Hematopoietic multipotent progenitor cell treated with erythropoietin and hydrocortisone succinate and interleukin-3 and kit ligand, for 8 days (in vitro differentiated cells): ENCODE results near the gene TMEM35B.
"Not testable (repeated sequence)": the region's sequence is repeated elsewhere in the genome, so short reads cannot be mapped to it uniquely, and the experiment has no call there.

Experiments
- DNase-seq: peaks from one replicate; pipeline ENCODE4 v3.0.0-alpha.2; 2015

The TMEM35B gene

DNA sequence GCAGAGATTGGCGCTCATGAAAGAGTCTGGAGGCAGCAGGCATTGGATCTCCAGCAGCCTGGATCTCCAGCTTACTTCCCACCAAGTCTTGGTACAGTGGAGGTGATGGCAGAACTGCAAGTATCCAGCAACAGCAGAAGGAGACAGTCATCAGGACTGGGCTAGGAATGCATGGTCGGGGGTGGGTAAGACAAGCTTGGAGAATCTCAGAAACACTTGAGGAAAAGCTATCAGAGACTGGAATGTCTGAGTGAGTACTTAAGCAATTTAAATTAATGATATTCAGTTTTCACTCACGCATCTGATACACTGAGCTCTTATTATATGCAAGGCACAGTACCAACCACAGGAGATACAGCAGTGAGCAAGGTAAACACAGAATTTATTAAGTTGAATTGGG is 9.8 kb downstream of the TMEM35B start:
- no peak for DNase-seq

- DNase-seq: no peak
Observed at GRCh38 chr1:34974626-34975025, 10.5 kb downstream of the TMEM35B start.

DNA sequence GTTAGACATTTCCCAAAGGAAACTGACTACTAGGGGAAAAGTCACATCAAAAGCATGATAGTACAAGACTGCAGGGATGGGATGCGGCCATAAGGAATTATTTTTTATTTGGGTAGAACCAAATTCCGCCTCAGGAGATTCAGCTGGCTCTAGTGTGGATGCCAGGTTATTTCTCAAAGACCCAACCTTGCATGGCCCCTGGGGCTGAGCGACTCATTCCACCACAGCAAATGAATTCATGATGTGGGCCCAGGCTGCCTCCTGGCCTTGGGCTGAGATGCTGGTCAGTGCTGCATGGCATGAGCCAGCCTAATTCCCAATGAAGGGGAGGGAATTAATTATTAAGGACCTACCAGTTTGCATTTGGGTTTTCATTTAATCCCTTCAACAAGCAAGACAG is 11.8 kb downstream of the TMEM35B start:
- DNase-seq: no peak

- no peak for DNase-seq
Observed at GRCh38 chr1:34970829-34971228, 14.3 kb downstream of the TMEM35B start.

DNA sequence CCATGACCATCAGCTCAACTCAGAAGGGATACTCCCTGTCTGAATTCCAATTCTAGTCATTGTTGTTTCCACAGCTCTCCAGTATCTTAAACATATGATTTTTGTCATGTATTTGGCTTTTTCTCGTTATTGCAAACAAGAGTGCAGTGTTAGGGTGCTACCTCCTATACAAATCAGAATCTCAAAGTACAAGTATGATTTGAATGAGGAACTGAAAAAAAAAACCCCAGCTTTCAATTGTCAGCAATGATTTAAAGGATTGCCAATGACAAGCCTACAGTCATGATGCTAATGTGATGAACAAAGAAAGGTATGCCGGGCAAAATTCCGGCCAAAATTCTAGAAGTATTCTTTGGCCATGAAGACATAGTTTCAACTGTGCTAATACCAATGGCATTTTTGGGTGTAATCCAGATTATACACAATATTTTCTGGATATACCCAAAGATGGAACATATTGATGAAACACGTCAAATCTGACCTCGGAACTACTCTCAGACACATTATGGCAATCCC is 14.9 kb downstream of the TMEM35B start:
- DNase-seq: no peak

- not testable (repeated sequence) for DNase-seq
Observed at GRCh38 chr1:34968297-34968696, 16.9 kb downstream of the TMEM35B start.

GRCh38 chr1:34967672-34968071 is 17.5 kb downstream of the TMEM35B start:
- DNase-seq: not testable (repeated sequence)

GRCh38 chr1:34965597-34965996 is 19.6 kb downstream of the TMEM35B start:
- DNase-seq: no peak

DNA sequence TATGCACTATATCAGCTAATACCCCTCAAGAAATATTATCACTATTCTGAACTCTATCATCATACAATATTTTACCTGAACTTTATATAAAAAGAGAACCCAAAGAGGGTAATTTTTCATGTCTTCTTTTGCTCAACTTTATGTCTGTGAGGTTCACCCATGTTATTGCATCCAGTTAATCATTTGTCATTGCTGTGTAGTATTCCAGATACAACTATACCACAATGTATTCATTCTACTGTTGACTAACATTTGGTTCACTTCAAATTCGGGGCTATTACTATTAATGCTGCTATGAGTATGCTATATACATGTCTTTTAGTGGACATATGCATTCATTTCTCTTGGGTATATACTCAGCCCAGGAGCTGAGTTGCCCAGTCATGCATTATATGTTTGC is 34.7 kb downstream of the TMEM35B start:
- DNase-seq: no peak

DNA sequence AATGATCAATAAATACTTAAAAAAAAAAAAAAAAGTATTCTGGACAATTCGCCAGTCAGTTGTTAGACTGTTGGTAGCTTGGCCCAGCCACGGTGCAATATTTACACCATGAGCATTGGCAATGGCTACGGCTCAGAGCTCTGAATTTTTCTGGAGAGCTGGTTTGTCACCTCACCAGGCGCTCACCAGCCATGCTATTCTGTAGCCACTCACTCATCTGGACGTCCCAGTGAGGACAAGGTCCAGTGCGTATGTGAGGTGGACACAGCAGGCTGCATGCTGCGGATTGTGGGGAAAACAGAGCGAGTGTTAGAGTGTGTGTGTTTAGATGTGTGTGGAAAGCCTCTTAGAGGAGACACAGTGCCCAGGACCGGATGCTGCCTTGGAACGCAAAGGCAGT is 36.4 kb downstream of the TMEM35B start:
- not testable (repeated sequence) for DNase-seq

DNA sequence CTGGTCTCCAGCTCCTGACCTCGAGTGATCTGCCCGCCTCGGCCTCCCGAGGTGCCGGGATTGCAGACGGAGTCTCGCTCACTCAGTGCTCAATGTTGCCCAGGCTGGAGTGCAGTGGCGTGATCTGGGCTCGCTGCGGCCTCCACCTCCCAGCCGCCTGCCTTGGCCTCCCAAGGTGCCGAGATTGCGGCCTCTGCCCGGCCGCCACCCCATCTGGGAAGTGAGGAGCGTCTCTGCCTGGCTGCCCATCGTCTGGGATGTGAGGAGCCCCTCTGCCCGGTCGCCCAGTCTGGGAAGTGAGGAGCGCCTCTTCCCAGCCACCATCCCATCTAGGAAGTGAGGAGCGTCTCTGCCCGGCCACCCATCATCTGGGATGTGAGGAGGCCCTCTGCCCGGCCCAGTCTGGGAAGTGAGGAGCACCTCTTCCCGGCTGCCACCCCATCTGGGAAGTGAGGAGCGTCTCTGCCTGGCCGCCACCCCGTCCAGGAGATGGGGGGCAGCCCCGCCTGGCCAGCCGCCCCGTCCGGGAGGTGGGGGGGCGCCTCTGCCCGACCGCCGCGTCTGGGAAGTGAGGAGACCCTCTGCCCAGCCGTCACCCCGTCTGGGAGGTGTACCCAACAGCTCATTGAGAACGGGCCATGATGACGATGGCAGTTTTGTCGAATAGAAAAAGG is 37.4 kb downstream of the TMEM35B start:
- not testable (repeated sequence) for DNase-seq

DNA sequence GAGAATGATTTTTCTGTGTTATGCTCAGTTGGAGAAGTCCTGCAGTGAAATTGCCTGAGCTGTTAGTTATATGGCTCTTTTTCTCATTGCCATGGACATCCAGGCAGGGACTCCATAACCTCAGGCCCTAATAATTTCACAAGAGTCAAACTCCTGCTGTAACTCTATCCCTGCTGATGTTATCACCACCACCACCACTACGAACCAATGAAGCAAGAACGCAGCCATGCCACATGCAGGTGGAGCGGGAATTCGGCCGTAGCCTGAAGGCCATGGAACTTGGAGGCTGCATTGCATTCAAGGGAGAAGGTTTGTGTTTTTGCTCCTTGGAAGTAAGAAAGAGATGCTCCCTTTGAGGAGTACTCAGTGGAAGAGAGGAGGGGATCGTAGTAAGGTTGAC is 38.9 kb downstream of the TMEM35B start:
- DNase-seq: no peak

GRCh38 chr1:34941798-34942197 is 43.3 kb downstream of the TMEM35B start:
- not testable (repeated sequence) for DNase-seq
